GM21390 (cell line): Measurements from ENCODE around the gene MAGI2.
"Not testable (repeated sequence)": the region's sequence is repeated elsewhere in the genome, so short reads cannot be mapped to it uniquely, and the experiment has no call there.

Experiments used
- ATAC-seq: cut with Tn5 transposase; IDR thresholded peaks from one replicate; pipeline ENCODE4 v1.9.1; 2021; ENCODE audit not compliant: unreplicated experiment

The MAGI2 gene

DNA sequence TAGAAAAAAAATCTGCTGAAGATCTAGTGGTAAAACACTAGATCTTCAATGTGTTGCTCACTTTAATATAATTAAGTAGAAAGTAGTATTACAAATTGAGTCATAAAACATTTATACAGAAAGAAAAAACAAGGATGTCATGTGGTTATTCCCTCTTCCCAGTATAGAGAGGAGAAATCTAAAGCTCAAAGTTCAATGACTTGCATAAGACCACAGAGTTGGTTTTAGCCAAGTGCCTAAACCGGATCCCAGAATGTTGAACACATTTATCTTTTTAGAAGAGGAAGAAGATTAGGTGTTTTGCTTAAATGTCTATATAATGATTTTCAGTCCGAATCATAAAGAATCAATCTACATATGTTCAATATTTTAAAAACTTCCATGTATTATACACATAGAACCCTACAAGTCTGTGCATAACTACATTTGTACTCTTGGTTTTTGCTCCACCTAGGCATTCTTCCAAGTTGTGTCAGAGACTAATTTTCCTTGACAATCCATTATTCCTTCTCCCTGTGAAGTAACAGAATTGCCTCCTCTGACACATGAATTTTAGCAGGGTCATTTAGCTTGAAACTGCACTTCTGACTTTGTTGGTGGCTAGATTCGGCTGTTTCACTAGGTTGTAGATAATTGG is 389.2 kb downstream of the MAGI2 start:
- no peak for ATAC-seq

DNA sequence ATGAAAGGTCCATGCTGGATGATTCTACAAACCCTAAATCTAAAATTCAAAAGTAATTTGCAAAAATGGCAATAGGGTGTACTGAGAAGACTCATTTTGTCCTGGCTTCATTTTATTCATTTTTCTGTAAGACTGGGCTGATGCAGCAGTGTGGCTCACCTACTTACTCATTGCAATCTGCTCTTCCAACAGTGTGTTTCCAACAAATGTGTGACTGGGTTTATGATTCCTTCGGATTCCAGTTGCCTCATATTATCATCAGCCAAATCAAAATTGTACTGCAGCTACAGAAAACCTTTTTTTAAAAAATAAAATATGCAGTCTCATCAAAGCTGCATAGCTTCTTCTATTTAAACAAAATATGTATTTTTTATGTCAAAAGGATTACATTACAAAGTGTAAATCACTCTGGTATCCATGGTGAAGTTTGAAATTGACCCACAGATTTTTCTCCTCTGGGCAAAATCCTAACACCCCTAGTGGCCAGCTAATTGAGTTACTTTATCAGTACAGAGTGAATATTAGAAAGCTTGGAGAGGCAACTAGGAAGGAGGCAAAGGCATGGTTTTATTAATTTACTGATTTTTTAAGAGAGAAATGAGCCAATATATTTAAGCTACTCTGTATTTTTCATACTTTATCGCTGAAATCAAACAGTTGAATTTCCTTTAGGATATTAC is 390.3 kb downstream of the MAGI2 start:
- ATAC-seq = no peak

DNA sequence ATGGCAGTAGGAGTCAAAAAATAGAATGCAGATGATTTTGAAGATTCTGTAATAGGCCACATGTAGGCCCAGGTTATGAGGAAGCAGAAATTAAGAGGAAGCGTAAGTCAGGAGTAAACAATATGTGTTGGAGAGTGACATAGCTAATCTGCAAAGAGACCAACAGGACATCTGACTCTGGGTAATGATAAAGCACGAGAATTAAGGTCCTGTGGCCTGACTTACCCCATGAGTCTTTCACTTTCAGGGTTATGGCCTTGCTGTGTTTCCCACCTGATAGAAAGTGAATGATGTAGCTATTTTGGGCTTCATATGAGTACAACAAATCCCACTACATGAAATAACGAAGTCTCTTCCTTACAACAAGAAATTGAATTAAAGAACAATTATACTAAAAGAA is 393.0 kb downstream of the MAGI2 start:
- no peak for ATAC-seq

DNA sequence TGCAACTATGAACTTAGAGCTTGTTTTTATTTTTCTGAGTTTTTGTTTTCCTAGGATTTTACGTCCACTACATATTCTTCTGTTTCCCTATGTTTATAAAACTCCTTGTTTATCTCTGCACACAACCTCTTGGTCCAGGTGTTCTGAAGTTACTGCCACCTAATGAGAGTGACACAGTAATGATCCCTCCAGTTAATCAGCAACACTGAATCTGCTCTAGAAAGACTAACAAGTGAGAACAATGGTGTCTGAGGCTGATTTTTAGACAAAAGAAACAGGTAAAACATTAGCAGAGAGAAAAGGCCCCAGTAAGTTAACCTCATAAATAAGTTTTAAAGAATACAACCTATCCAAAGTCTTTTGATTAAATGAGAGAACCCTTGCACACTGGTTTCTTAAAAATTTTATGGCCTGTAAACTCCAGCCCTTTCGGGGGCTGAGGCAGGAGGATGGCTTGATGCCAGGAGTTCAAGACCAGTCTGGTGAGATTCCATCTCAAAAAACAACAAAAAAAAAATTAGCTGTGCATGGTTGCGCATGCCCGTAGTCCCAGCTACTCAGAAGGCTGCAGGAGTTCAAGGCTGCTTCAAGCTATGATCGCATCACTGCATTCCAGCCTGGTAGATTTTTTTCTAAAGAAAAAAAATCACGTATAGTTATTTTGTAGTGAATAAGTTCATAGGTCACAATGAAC is 397.6 kb downstream of the MAGI2 start:
- ATAC-seq = no peak

DNA sequence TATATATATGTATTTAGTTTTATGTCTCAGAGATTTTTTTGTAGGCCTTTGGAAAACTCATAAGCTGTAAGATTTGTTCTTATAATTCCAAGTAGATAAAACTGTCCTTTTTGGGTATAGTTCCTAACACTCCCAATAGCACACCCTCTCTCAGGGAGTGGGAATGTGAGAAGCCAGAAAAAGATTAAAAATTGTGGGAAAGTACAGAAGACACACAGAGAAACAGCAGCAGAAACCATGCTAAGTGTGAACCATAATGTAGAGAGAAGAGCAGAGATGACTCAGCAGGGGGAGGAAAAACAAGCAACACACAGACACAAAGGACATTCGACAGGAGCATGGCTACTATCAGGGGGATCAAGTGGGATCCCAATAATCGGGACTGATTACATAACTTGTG is 401.6 kb downstream of the MAGI2 start:
- ATAC-seq = no peak

DNA sequence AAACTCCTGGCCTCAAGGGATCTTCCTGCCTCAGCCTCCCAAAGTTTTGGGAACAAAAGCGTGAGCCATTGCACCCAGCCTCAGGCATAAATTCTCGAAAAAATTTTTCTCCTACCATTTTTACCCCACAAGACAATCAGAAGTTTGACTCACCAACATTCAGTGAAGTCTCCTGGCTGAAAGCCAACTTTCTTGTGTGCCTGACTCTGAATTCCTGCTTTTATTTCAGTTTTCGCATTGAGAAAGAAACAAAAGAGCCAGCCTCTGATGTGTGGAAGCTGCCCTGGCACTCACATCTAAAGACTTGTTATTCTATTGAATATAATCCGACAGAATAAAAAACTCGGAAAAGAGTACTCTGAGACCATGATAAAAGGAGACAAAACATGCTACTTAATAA is 402.9 kb downstream of the MAGI2 start:
- no peak for ATAC-seq

DNA sequence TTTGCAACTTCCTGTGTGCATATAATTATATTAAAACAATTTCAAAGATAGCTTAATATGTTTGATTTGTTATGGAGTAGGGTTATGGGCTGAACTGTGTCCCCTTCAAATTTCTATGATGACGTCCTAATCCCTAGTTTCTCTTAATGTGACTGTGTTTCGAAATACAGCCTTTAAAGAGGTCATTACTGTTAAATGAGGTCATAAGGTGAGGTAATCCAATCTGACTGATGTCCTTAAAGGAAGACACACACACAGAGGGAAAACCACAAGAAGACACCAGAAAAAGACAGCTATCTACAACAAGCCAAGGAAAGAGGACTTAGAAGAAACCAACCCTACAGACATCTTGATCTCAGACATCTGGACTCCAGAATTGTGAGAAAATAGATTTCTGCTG is 407.4 kb downstream of the MAGI2 start:
- no peak for ATAC-seq

DNA sequence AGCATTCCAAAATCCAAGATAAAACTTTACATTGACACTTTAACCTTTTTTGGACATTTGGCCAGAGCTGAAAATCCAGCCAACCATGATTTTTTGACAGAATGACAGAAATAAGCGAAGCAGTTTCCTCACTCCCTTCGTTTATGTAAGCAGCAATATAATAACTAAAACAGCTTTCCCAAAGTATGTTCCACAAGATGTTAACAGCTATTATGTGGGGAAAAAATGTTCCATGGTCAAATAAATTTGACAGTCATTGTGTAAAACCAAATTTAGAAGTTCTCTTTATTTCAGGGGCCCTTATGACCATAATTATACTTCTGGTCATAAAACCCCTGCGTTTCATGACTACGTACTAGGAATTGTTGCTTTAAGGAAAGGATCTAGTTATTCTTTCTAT is 416.5 kb downstream of the MAGI2 start:
- ATAC-seq = no peak

DNA sequence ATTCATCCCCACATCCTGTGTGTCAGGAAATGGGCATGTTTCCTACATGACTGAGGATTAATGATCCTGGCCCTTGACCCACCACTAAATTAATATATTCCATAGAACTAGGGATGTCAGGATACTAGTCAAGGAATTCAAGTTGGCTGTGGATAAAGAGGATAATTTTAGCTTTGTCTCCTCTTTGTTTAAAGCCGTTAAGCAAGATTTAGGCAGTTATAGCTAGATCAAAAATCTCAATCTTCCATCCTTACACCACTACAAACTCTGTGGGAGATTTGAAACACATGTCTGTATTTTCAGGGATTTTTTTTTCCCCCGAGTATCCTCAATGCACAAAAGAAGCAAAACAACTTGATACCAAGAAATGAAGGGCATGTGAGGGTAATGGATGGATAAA is 417.1 kb downstream of the MAGI2 start:
- no peak for ATAC-seq

DNA sequence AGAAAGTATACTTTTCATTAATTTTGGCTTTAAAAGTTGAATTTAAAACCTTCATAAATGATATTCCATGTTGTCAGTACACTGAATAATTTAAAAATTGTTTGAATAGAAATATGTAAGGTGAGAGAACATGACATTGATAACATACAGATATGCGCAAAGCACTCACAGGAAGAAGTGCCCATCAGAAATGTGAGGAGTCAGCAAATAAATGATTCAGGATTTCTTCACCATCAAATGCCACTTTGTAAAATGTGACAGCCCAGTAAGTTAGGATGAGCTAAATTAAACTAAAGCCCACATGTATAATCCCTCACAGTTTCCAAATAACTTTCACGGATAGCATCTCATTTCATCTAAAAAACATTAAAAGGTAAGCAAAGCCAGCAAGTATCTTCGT is 417.6 kb downstream of the MAGI2 start:
- no peak for ATAC-seq

DNA sequence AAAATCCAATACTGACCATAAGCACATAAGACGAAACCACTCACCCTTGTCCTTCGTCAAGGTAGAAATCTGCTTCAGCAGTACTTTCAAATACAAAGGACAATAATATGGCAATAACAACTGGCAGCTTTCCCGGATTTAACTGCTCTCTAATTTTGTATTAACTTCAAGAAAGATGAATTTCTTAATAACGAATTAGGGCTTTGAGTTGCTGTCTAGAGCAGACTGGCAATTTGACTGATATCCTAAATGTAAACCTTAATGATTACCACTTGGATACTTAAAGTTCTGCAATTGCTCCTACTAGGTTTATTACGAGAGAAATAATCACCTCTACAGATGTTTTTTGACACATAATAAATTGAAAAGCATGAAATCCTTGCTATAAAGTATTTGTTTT is 418.7 kb downstream of the MAGI2 start:
- no peak for ATAC-seq

DNA sequence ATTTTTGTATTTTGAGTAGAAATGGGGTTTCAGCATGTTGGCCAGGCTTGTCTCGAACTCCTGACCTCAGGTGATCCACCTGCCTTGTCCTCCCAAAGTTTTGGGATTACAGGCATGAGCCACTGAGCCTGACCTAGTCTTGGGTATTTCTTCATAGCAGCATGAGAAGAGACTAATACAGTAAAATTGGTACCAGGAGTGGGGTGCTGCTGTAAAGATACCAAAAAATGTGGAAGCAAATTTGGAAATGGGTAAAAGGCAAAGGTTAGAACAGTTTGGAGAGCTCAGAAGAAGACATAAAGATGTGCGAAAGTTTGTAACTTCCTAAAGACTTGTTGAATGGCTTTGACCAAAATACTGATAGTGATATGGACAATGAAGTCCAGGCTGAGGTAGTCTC is 433.8 kb downstream of the MAGI2 start:
- not testable (repeated sequence) for ATAC-seq

DNA sequence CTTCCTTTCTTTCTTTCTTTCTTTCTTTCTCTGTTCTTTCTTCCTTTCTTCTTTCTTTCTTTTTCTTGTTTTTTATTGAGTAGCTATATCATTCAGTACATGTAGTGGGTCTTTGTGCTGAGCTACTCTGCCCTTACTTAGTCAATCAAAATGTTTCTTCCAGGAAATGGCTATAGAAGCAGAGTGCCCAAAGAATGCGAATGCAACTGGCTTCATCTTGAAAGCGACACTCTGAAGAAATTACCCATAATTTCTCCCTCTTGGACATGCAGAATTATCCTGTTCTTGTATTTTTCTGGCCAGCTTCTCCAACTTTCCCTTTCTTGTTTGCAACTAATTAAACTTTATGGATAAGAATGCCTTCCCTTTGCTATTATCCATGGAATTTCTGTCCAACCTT is 441.5 kb downstream of the MAGI2 start:
- ATAC-seq = no peak

DNA sequence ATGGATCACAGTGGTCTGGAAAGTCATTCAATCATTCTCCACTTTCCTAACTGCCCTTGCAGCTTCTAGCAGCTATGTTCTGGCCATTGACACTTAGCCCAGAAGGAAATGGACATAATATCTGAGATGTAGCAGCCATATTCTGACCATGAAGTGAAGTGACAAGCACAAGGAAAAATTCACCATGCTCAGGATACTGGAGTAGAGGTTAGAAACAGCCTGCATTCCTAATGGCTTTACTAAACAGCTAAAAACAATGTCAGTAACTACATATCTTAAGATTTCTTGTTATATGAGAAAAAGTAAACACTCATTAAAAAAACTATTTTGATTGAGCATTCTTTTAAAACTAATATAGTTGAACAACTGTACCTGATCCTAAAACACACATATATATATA is 443.8 kb downstream of the MAGI2 start:
- ATAC-seq = no peak

DNA sequence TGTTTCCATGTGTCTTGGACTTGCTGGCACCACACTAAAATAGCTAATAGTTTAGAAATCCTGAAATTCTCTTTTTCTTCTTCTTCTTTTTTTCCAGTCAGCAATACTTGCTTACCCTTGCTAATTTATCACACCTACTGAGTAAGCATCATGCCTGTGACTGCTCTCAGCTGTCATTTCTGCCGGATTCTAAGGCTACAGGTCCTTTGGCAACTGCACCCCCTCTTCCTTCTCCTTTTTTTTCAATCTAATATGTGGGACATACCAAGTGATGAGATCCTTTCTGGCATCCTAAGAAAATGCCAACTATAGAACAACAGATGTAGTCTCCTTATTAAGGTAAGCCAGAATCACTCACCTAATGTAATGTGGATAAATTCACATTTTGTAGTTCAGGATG is 444.7 kb downstream of the MAGI2 start:
- no peak for ATAC-seq

DNA sequence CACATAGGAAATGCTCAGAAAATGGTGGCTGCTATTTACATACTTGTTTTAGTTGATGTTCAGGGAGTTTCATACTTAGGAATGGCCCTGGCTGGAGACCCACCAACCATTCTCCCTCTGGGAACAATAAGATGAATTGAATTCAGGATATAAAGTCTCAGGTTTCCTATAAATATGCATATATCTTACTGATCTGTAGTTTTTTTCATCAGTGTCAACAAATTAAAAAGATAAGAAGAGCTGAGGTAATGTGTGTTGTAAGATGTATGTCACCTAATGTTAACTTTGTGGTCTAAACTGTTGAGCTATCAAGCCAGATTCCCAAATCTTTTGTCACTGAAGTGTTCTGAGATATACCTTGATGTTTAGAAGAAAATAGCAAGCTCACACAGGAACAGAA is 457.5 kb downstream of the MAGI2 start:
- ATAC-seq = no peak

DNA sequence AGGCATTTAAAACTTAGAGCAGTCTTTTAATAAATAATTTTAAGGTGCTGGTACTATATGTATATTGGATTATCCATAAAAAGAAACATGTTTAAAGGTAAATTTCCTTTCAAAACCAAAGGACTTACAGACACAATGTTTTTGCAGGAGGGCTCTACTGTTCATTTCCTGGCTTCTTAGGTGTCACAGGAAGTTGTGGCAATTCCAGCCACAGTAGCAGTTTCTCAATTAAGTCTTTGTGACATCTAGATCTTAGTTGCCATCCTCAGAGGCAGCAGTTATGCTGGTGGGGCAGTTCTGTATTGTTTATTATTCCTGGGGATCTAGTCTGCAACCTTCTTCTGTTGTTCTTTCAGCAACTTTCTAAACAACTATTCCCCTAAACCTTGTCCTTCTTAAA is 460.1 kb downstream of the MAGI2 start:
- ATAC-seq = no peak

DNA sequence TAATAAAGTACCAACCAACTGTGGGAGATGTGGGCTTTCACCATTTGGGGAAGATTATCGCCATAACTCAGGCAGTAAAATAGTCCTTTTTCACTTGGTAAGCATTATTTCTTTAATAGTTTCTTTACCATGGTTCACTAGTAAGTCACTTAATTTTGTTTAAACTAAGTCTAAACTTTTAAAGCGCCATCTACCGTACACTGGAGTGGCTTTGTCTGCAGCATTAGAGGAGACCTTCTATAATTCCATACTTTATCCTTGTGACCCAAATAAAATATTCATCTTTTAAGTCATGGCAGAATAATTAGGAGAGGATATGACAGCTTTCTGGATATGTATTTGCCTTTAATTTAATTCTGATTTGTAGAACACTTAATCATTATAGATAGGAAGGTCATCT is 468.0 kb downstream of the MAGI2 start:
- ATAC-seq = no peak

DNA sequence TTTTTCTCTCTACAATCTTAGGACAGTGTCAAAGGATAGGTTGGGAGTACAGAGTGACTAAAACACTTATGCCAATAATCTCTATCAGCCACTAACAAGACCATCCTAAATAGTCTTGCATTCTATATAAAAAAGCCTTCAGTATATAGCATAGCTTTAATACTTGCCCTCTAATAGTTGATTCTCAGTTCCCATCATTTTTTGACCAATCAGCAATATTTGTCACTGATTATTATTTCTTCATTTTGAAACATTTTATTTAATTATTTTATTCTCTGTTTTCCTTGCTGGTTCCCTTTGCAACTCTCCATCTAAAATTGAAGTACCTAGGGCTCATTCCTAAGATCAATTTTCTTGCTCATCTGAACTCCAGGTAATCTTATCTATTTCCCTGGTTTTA is 470.0 kb downstream of the MAGI2 start:
- no peak for ATAC-seq

DNA sequence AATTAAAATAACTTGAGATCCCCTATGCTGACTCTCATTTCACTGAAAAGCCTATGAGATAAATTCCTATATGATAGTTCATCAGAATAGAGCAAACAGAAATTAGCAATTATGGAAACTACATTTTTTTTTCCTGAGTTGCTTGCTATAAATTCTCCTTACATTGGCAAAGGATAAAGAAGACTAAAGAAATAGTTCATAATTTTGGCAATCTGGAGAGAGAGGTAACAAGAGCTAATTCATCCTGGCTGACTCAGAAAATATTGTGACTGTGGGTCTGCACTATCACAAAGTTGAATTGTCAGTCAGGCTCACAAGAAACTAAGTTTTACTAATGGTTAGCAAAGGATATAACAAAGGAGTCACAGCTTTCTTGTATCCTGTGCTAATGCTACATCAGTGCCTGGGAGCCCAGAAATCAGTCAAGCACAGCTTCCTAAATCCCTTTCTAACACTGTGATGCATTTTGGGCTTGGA is 483.0 kb downstream of the MAGI2 start:
- no peak for ATAC-seq

DNA sequence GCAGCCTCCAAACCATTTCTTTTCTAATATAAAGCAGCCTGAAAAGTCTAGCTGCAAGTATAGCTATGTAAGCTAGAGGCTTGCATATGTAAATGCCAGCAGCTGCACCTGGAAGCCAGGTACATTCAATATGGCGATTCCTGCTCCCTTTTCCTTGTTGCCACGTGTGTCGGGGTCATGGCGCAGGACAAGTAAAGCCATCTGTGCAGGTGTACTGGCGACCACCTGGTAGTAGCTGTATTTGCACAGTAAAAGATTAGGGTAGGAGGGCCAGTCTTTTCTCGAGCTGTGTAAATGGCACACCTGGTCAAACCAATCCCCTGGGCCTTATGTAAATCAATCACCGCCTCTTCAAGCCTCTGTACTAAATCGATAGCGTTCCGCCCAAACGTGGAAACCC is 484.5 kb downstream of the MAGI2 start:
- no peak for ATAC-seq

DNA sequence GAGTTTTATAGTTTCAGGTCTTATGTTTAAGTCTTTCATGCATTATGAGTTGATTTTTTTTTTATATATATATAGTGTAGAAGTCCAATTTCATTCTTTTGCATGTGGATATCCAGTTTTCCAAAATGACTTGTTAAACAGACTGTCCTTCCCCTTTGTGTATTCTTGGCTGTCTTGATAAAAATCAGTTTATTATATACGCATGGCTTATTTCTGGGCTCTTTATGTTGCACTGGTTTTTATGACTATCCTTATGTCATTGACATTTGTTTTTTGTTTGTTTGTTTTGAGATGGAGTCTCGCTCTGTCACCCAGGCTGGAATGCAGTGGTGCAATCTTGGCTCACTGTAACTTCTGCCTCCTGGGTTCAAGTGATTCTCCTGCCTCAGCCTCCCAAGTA is 485.9 kb downstream of the MAGI2 start:
- not testable (repeated sequence) for ATAC-seq
